Measurements from ENCODE around the gene KAT6B. TPM values are rescaled to one million over a fixed set of nuclear protein-coding genes. Genes with fewer than 3 reads are reported as not detected.

KAT6B gene
- total and polyA plus RNA-seq, 2 donors (not counting 1 experiment from before 2014, with no cell fraction given): 3.9 to 37.8 TPM

GRCh38 chr10:74922921-74923320 is 96.5 kb downstream of the KAT6B start:
- H3K36me3 ChIP-seq (ENCODE audit: control insufficient read depth, insufficient read depth, low read length): no peaks in the 10 kb centered on the region
- TF ChIP-seq EZH2 (IDR thresholded peaks at IDR 0.05; ENCODE audit: low read length, missing control alignments): no peak
- no peak for TF ChIP-seq CTCF (conservative IDR thresholded peaks at IDR 0.05 in 1 of 2, IDR thresholded peaks at IDR 0.05 in 1 of 2; ENCODE audit: low read depth in 1 of 2, low read length in 2 of 2)
- peak overlapping the region; percentile 25 for H3K4me2 ChIP-seq (ENCODE audit: extremely low read depth, insufficient read depth, low read length)
- no peak overlapping the region for H2AFZ ChIP-seq (ENCODE audit: low read length)
- peak overlapping the region; percentile 70 for H3K27ac ChIP-seq (ENCODE audit: insufficient read depth, low read length)
- no peak overlapping the region for H3K4me3 ChIP-seq (replicated peaks in 1 of 4; ENCODE audit: control extremely low read depth in 1 of 4, insufficient read depth in 1 of 4, low read depth in 3 of 4, low read length in 4 of 4)
- H3K4me1 ChIP-seq (ENCODE audit: control insufficient read depth, extremely low read depth, insufficient read depth, low read length): peaks cover 28% of the 10 kb centered on the region
- H3K9me3 ChIP-seq (ENCODE audit: control insufficient read depth, insufficient read depth, low read depth, low read length): no peaks in the 10 kb centered on the region
- H3K79me2 ChIP-seq (ENCODE audit: control insufficient read depth, insufficient read depth, low read length): peaks cover 20% of the 10 kb centered on the region
- H4K20me1 ChIP-seq (ENCODE audit: control insufficient read depth, extremely low read depth, insufficient read depth, low read length): no peaks in the 10 kb centered on the region
- no peaks in the 10 kb centered on the region for H3K27me3 ChIP-seq (ENCODE audit: control insufficient read depth, insufficient read depth, low read length)
- H3K9ac ChIP-seq (ENCODE audit: insufficient read depth, low read length): no peak overlapping the region
- peak; percentile 24 to 58 for DNase-seq (ENCODE audit: low read depth in 2 of 2)

- Histone ChIP-seq H4K20me1 (ENCODE audit: control insufficient read depth, extremely low read depth, insufficient read depth, low read length) (no peaks in the 10 kb centered on the region), H3K27me3 (ENCODE audit: control insufficient read depth, insufficient read depth, low read length) (no peaks in the 10 kb centered on the region), H3K4me1 (ENCODE audit: control insufficient read depth, extremely low read depth, insufficient read depth, low read length) (peaks cover 30% of the 10 kb centered on the region), H3K4me3 (replicated peaks in 1 of 4; ENCODE audit: control extremely low read depth in 1 of 4, insufficient read depth in 1 of 4, low read depth in 3 of 4, low read length in 4 of 4) (no peak overlapping the region), H3K27ac (ENCODE audit: insufficient read depth, low read length) (peak overlapping the region; percentile 70), H2AFZ (ENCODE audit: low read length) (no peak overlapping the region), H3K9me3 (ENCODE audit: control insufficient read depth, insufficient read depth, low read depth, low read length) (no peaks in the 10 kb centered on the region), H3K36me3 (ENCODE audit: control insufficient read depth, insufficient read depth, low read length) (no peaks in the 10 kb centered on the region), H3K4me2 (ENCODE audit: extremely low read depth, insufficient read depth, low read length) (peak overlapping the region; percentile 60), H3K9ac (ENCODE audit: insufficient read depth, low read length) (no peak overlapping the region), H3K79me2 (ENCODE audit: control insufficient read depth, insufficient read depth, low read length) (peaks cover 23% of the 10 kb centered on the region)
- peak in 1 of 2 donors; percentile 30 for DNase-seq (ENCODE audit: low read depth in 2 of 2)
- no peak for TF ChIP-seq EZH2 (IDR thresholded peaks at IDR 0.05; ENCODE audit: low read length, missing control alignments)
- no peak for TF ChIP-seq CTCF (conservative IDR thresholded peaks at IDR 0.05 in 1 of 2, IDR thresholded peaks at IDR 0.05 in 1 of 2; ENCODE audit: low read depth in 1 of 2, low read length in 2 of 2)
These were observed 97.2 kb downstream of the KAT6B start for GRCh38 chr10:74923556-74923955.

- Histone ChIP-seq H2AFZ (ENCODE audit: low read length) (no peak overlapping the region), H3K9me3 (ENCODE audit: control insufficient read depth, insufficient read depth, low read depth, low read length) (no peaks in the 10 kb centered on the region), H3K4me2 (ENCODE audit: extremely low read depth, insufficient read depth, low read length) (peak overlapping the region; percentile 79), H3K36me3 (ENCODE audit: control insufficient read depth, insufficient read depth, low read length) (no peaks in the 10 kb centered on the region), H3K4me1 (ENCODE audit: control insufficient read depth, extremely low read depth, insufficient read depth, low read length) (peaks cover 32% of the 10 kb centered on the region), H3K79me2 (ENCODE audit: control insufficient read depth, insufficient read depth, low read length) (peaks cover 24% of the 10 kb centered on the region), H3K27me3 (ENCODE audit: control insufficient read depth, insufficient read depth, low read length) (no peaks in the 10 kb centered on the region), H3K27ac (ENCODE audit: insufficient read depth, low read length) (peak overlapping the region; percentile 80), H3K9ac (ENCODE audit: insufficient read depth, low read length) (no peak overlapping the region), H3K4me3 (replicated peaks in 1 of 4; ENCODE audit: control extremely low read depth in 1 of 4, insufficient read depth in 1 of 4, low read depth in 3 of 4, low read length in 4 of 4) (peak overlapping the region in 2 of 4 experiments; percentile 6 to 9), H4K20me1 (ENCODE audit: control insufficient read depth, extremely low read depth, insufficient read depth, low read length) (no peaks in the 10 kb centered on the region)
- peak; percentile 97 to 98 for DNase-seq (ENCODE audit: low read depth in 2 of 2)
- TF ChIP-seq CTCF (conservative IDR thresholded peaks at IDR 0.05 in 1 of 2, IDR thresholded peaks at IDR 0.05 in 1 of 2; ENCODE audit: low read depth in 1 of 2, low read length in 2 of 2): no peak
- TF ChIP-seq EZH2 (IDR thresholded peaks at IDR 0.05; ENCODE audit: low read length, missing control alignments): no peak
These were observed 98.0 kb downstream of the KAT6B start for GRCh38 chr10:74924251-74924963.

Measured in fibroblast of lung (primary cell).